GM18505 (cell line): ENCODE measurements around the gene OSBPL6.

Source experiments
- ATAC-seq: cut with Tn5 transposase; IDR thresholded peaks from one replicate; pipeline ENCODE4 v1.9.1; 2021; ENCODE audit not compliant: unreplicated experiment
- POLR2A ChIP-seq: IDR thresholded peaks from 4 replicates; pipeline ENCODE4 v1.6.1; 2011; ENCODE audit warnings: borderline replicate concordance; ENCODE audit not compliant: insufficient read depth, insufficient read length; ENCODE audit errors: extremely low read depth

The OSBPL6 gene

GRCh38 chr2:178238750-178239149 is 44.4 kb downstream of the OSBPL6 start:
- ATAC-seq: no peak

GRCh38 chr2:178241844-178242551 is 47.7 kb downstream of the OSBPL6 start:
- TF ChIP-seq POLR2A: no peak
- no peak for ATAC-seq

More at GRCh38 chr2:178238750-178239149, 44.4 kb downstream of the OSBPL6 start:
- no peak for TF ChIP-seq POLR2A

GRCh38 chr2:178242552-178242883 is 48.2 kb downstream of the OSBPL6 start:
- TF ChIP-seq POLR2A: no peak
- no peak for ATAC-seq

GRCh38 chr2:178243961-178244360 is 49.6 kb downstream of the OSBPL6 start:
- ATAC-seq: no peak
- TF ChIP-seq POLR2A: no peak

- no peak for TF ChIP-seq POLR2A
- ATAC-seq: no peak
Measured at GRCh38 chr2:178244777-178245176, 50.5 kb downstream of the OSBPL6 start.

GRCh38 chr2:178246696-178247095 is 52.4 kb downstream of the OSBPL6 start:
- no peak for ATAC-seq
- TF ChIP-seq POLR2A: no peak

GRCh38 chr2:178247250-178247649 is 52.9 kb downstream of the OSBPL6 start:
- no peak for ATAC-seq
- no peak for TF ChIP-seq POLR2A

GRCh38 chr2:178250429-178250828 is 56.1 kb downstream of the OSBPL6 start:
- no peak for ATAC-seq
- no peak for TF ChIP-seq POLR2A

- no peak for ATAC-seq
- TF ChIP-seq POLR2A: no peak
Measured at GRCh38 chr2:178251151-178251955, 57.0 kb downstream of the OSBPL6 start.

GRCh38 chr2:178256382-178257042 is 62.2 kb downstream of the OSBPL6 start:
- ATAC-seq: no peak
- TF ChIP-seq POLR2A: no peak

GRCh38 chr2:178257127-178257526 is 62.8 kb downstream of the OSBPL6 start:
- no peak for ATAC-seq

GRCh38 chr2:178258916-178259315 is 64.6 kb downstream of the OSBPL6 start:
- no peak for ATAC-seq
- TF ChIP-seq POLR2A: no peak

More at GRCh38 chr2:178257127-178257526, 62.8 kb downstream of the OSBPL6 start:
- TF ChIP-seq POLR2A: no peak

GRCh38 chr2:178263159-178263860 is 69.0 kb downstream of the OSBPL6 start:
- no peak for TF ChIP-seq POLR2A
- ATAC-seq: no peak
